ENCODE measurements around the gene ATP6V0C. TPM values are rescaled to one million over a fixed set of nuclear protein-coding genes. Genes with fewer than 3 reads are reported as not detected.
A peak's percentile ranks its signal among the peaks of the same experiment; 100 is the strongest.

The ATP6V0C gene
- total RNA-seq, 2 experiments from 2014 or later, result 111 to 115 TPM

- Mint-ChIP-seq H3K4me3 (no peak overlapping the region), H3K4me1 (ENCODE audit: low read depth) (peaks cover 19% of the 10 kb centered on the region), H3K9me3 (no peaks in the 10 kb centered on the region), H3K36me3 (no peaks in the 10 kb centered on the region), H3K27ac (no peak overlapping the region), H3K27me3 (peaks cover 32% of the 10 kb centered on the region)
- intact Hi-C loops (cut with micrococcal nuclease), result loop anchor here (5.0 kb wide), 1 partner anchor 43 kb away; the partner anchor contains the start of gene CCNF
- no peak for DNase-seq
- ChIA-PET POLR2A (interaction anchor here (0.5 to 2.0 kb wide), 3 partner anchors 11 to 180 kb away, joined by 3 to 6 read pairs (median 3); partner anchors contain the start of gene TEDC2), CTCF (interaction anchor here (1.2 kb wide), 1 partner anchor 31 kb away, joined by 7 read pairs; no protein-coding TSS in a partner anchor)
Measured at GRCh38 chr16:2470603-2471015, 43.1 kb upstream of the ATP6V0C start.

- ChIA-PET CTCF (interaction anchor here (1.2 kb wide), 1 partner anchor 30 kb away, joined by 7 read pairs; no protein-coding TSS in a partner anchor), POLR2A (interaction anchor here (0.5 to 1.0 kb wide), 2 partner anchors 30 to 181 kb away, joined by 3 read pairs; no protein-coding TSS in a partner anchor)
- DNase-seq, result no peak
- peaks cover 32% of the 10 kb centered on the region for H3K27me3 Mint-ChIP-seq
- no peaks in the 10 kb centered on the region for H3K36me3 Mint-ChIP-seq
- H3K4me3 Mint-ChIP-seq, result no peak within 1 kb of the TSS
- H3K4me1 Mint-ChIP-seq (ENCODE audit: low read depth), result peaks cover 23% of the 10 kb centered on the region
- H3K9me3 Mint-ChIP-seq, result no peaks in the 10 kb centered on the region
- intact Hi-C loops (cut with micrococcal nuclease), result loop anchor here (5.0 kb wide), 1 partner anchor 44 kb away; the partner anchor contains the start of gene CCNF
- H3K27ac Mint-ChIP-seq, result no peak within 1 kb of the TSS
Measured at GRCh38 chr16:2471016-2471652, 42.6 kb upstream of the ATP6V0C start, which contains the start of gene NTN3. Gene NTN3 (plus strand): TSS chr16:2471297. CDS start chr16:2471702, 405 bp downstream.

GRCh38 chr16:2471653-2472487, 41.9 kb upstream of the ATP6V0C start:
- Mint-ChIP-seq H3K9me3 (no peaks in the 10 kb centered on the region), H3K27ac (no peak overlapping the region), H3K27me3 (peaks cover 32% of the 10 kb centered on the region), H3K36me3 (no peaks in the 10 kb centered on the region), H3K4me3 (no peak overlapping the region), H3K4me1 (ENCODE audit: low read depth) (peaks cover 27% of the 10 kb centered on the region)
- ChIA-PET CTCF (no interaction called here), POLR2A (no interaction called here)
- intact Hi-C loops (cut with micrococcal nuclease), result loop anchor here (5.0 kb wide), 1 partner anchor 45 kb away; the partner anchor contains the start of gene CCNF
- no peak for DNase-seq

GRCh38 chr16:2472488-2472864, 41.3 kb upstream of the ATP6V0C start:
- no peak overlapping the region for H3K4me3 Mint-ChIP-seq
- no peak overlapping the region for H3K27ac Mint-ChIP-seq

GRCh38 chr16:2472885-2473445, 40.8 kb upstream of the ATP6V0C start:
- H3K27ac Mint-ChIP-seq, result no peak overlapping the region
- CTCF ChIA-PET, result no interaction called here

More at GRCh38 chr16:2472488-2472864, 41.3 kb upstream of the ATP6V0C start:
- no peaks in the 10 kb centered on the region for H3K9me3 Mint-ChIP-seq
- no peaks in the 10 kb centered on the region for H3K36me3 Mint-ChIP-seq
- CTCF ChIA-PET, result no interaction called here
- DNase-seq, result no peak
- intact Hi-C loops (cut with micrococcal nuclease), result loop anchor here (5.0 kb wide), 1 partner anchor 45 kb away; the partner anchor contains the start of gene CCNF
- POLR2A ChIA-PET, result no interaction called here
- peaks cover 24% of the 10 kb centered on the region for H3K4me1 Mint-ChIP-seq (ENCODE audit: low read depth)
- peaks cover 32% of the 10 kb centered on the region for H3K27me3 Mint-ChIP-seq

GRCh38 chr16:2473446-2473926, 40.3 kb upstream of the ATP6V0C start:
- H3K27me3 Mint-ChIP-seq, result peaks cover 28% of the 10 kb centered on the region
- H3K4me3 Mint-ChIP-seq, result peak overlapping the region; percentile 38
- ChIA-PET POLR2A (no interaction called here), CTCF (interaction anchor here (1.9 kb wide), 1 partner anchor 13 kb away, joined by 8 read pairs; no protein-coding TSS in a partner anchor)
- H3K27ac Mint-ChIP-seq, result no peak overlapping the region
- no peak for DNase-seq
- peaks cover 20% of the 10 kb centered on the region for H3K4me1 Mint-ChIP-seq (ENCODE audit: low read depth)
- no peaks in the 10 kb centered on the region for H3K9me3 Mint-ChIP-seq
- no peaks in the 10 kb centered on the region for H3K36me3 Mint-ChIP-seq
- intact Hi-C loops (cut with micrococcal nuclease), result loop anchor here (5.0 kb wide), 1 partner anchor 46 kb away; the partner anchor contains the start of gene CCNF

More at GRCh38 chr16:2472885-2473445, 40.8 kb upstream of the ATP6V0C start:
- intact Hi-C loops (cut with micrococcal nuclease), result loop anchor here (5.0 kb wide), 1 partner anchor 46 kb away; the partner anchor contains the start of gene CCNF
- peak overlapping the region; percentile 38 for H3K4me3 Mint-ChIP-seq
- no peaks in the 10 kb centered on the region for H3K36me3 Mint-ChIP-seq
- no peak for DNase-seq
- POLR2A ChIA-PET, result no interaction called here
- H3K9me3 Mint-ChIP-seq, result no peaks in the 10 kb centered on the region
- H3K4me1 Mint-ChIP-seq (ENCODE audit: low read depth), result peaks cover 24% of the 10 kb centered on the region
- peaks cover 32% of the 10 kb centered on the region for H3K27me3 Mint-ChIP-seq

DNA sequence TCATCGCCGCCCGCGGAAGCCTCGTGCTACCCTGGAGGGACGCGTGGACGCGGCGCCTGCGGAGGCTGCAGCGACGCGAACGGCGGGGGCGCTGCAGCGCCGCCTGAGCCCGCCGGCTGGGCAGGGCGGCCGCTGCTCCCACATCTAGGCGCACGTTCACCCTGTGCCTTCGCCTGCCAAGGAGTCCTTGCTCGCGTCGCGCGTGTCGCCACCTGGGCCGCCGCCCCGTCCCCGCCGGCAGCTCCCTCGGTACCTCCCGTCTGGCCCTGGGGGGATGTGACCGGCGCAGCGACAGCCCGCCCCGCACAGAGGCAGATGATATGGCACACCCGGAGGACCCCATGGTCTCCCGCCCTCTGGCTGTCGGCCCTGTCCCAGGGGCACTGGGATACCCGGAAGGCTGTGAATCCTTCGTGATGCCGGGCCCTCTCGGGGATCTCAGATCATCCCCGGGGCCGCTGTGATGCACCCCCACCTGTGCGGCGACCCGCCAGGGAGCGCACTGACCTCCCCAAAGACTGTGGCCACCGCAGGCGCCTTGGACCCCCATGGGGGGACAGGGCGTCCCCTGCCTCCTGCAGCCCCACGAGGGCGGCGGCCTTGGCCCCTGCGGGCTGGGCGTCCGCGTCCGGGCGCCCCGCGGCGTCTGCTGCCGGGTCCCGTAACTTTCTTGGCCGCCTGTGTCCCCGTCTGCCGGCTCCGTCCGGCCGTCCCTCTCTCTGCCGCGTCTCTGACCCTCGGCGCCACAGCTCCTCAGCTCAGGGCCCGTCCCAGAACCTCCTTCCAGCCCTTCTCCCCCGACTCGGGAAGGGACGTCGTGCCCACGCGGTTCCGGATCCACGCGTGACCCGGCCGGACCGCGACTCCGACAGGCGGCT, 39.5 kb upstream of the ATP6V0C start:
- Mint-ChIP-seq H3K27ac (peak overlapping the region; percentile 8), H3K9me3 (no peaks in the 10 kb centered on the region), H3K27me3 (peaks cover 25% of the 10 kb centered on the region), H3K36me3 (no peaks in the 10 kb centered on the region), H3K4me3 (peak overlapping the region; percentile 72), H3K4me1 (ENCODE audit: low read depth) (peaks cover 19% of the 10 kb centered on the region)
- ChIA-PET POLR2A (interaction anchor here (0.6 to 1.4 kb wide), 5 partner anchors 14 to 439 kb away, joined by 3 to 4 read pairs (median 3); partner anchors contain the start of genes ATP6V0C and TEDC2), CTCF (interaction anchor here (1.3 to 1.9 kb wide), 3 partner anchors 13 to 27 kb away, joined by 4 to 8 read pairs (median 5); partner anchors contain the start of gene TEDC2)
- DNase-seq, result peak; percentile 67
- intact Hi-C loops (cut with micrococcal nuclease), result loop anchor here (5.0 kb wide), 1 partner anchor 47 kb away; the partner anchor contains the start of gene CCNF

DNA sequence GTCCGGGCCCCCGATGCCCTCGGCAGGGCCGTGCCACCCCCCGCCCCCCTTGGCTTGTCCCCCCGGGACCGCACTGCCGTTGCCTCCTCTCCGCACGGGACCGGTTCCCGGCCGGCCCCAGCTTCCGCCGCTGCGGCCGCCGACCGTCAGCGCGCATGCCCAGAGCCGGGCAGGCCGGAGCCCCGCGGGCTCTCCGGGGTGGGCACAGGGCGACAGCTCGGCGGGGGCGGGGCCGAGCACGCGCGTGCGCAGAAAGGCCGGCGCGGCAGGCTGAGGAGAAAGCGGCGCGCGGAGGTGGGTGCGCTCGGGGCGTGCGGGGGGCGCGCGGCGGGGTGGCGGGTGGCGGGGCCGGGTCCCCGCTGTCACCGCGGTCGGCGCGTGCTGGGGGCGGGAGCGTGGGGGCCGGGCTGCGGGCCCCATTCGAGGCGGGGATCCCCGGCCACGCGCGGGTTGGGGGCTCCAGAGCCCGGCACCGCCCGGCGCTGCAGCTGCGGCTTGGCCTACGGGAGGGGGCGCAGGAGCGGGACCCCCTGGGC, 38.8 kb upstream of the ATP6V0C start, which contains the start of gene TBC1D24:
Gene TBC1D24 (plus strand): TSS at position 251 of the 536 bp plus-strand sequence. CDS start 21,022 bp downstream, outside the sequence.
- Mint-ChIP-seq H3K27ac (peak within 1 kb of the TSS; percentile 8), H3K9me3 (no peaks in the 10 kb centered on the region), H3K27me3 (peaks cover 19% of the 10 kb centered on the region), H3K4me3 (peak within 1 kb of the TSS; percentile 72), H3K4me1 (ENCODE audit: low read depth) (peaks cover 16% of the 10 kb centered on the region), H3K36me3 (no peaks in the 10 kb centered on the region)
- ChIA-PET CTCF (interaction anchor here (1.3 to 1.9 kb wide), 3 partner anchors 12 to 26 kb away, joined by 4 to 8 read pairs (median 5); partner anchors contain the start of gene TEDC2), POLR2A (interaction anchor here (0.6 to 1.4 kb wide), 5 partner anchors 15 to 438 kb away, joined by 3 to 4 read pairs (median 3); partner anchors contain the start of genes ATP6V0C and TEDC2)
- intact Hi-C loops (cut with micrococcal nuclease), result loop anchor here (5.0 kb wide), 1 partner anchor 48 kb away; the partner anchor contains the start of gene CCNF
- peak; percentile 88 for DNase-seq

DNA sequence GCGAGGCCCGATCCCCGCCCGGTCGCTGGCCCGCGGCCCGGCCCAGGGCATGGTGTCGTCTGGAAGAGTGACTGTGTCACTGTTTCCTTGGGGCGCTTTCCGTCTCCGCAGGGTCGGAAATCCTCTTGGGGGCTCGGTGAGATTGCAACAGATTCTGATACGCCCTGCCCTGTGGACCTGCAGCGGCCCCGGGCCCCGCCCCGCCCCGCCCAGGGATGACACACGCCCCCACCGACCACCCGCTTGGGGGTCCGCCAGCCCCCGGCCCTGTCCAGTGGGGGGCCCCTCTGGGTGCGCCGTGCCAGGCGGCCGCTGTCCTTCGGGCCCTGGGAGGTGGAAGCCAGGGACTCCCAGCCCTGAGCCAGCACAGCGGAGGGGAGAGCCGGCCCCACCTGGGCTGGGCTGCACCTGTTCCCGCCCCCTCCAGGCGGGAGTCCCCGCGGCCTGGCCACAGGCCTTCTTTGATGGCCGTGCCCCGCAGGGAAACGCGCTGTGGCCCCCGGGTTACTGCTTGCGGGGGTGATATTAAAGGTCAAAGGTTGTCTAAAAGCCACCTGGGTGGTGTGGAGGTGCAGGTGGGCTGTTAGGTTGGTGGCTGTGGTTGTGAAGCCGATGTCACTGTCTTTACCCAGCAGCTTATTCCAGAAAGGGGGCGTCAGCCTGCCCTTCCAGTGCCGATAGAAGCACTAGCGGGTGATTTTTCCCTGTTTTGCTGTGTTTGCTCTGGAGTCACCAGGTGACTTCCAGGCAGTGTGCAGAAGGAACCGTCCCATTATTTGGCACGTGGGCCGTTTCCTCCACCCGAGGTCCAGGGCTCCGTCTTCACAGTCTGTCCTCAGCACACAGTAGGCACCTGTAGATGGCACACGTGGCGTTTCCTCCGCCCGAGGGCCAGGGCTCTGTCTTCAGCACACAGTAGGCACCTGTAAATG, 38.1 kb upstream of the ATP6V0C start:
- ChIA-PET POLR2A (interaction anchor here (0.6 to 1.4 kb wide), 5 partner anchors 16 to 437 kb away, joined by 3 to 4 read pairs (median 3); partner anchors contain the start of genes ATP6V0C and TEDC2), CTCF (interaction anchor here (1.3 to 1.9 kb wide), 3 partner anchors 11 to 26 kb away, joined by 4 to 8 read pairs (median 5); partner anchors contain the start of gene TEDC2)
- Mint-ChIP-seq H3K9me3 (no peaks in the 10 kb centered on the region), H3K4me1 (ENCODE audit: low read depth) (peaks cover 15% of the 10 kb centered on the region), H3K27ac (no peak overlapping the region), H3K36me3 (no peaks in the 10 kb centered on the region), H3K27me3 (peaks cover 12% of the 10 kb centered on the region), H3K4me3 (peak overlapping the region; percentile 57)
- intact Hi-C loops (cut with micrococcal nuclease), result no loop called here
- DNase-seq, result peak; percentile 59

All from activated CD4-positive, alpha-beta memory T cell treated with anti-CD3 and anti-CD28 coated beads for 36 hours (primary cell).